Gastrocnemius medialis (tissue), 4 donors: ENCODE data around the gene IL11RA. TPM values are rescaled to one million over a fixed set of nuclear protein-coding genes. Genes with fewer than 3 reads are reported as not detected.

ENCODE experiments used
- ATAC-seq, 2 donors: fragments of 150-250 bp; one replicate each; pipeline ENCODE4 v1.9.1; 2016
- DNase-seq, 2 donors: peaks; one replicate each; pipeline ENCODE4 v3.0.0-alpha.2; 2019
- H3K27ac ChIP-seq, 4 donors: fragments of 200-600 bp; sonication (generic); 1 replicate in 1 of 4; 2 replicates in 3 of 4; pipeline ENCODE4 v1.5.1; 2016 to 2018; ENCODE audit warnings: mild to moderate bottlenecking in 2 of 4, moderate library complexity in 1 of 4
- H3K27me3 ChIP-seq, 3 donors: fragments of 200-600 bp; sonication (generic) in 2 of 3; 1 replicate in 1 of 3; 2 replicates in 2 of 3; pipeline versions ENCODE4 v1.5.1 to v1.6.0; 2016 to 2019; ENCODE audit warnings: mild to moderate bottlenecking in 1 of 3, moderate library complexity in 1 of 3
- H3K36me3 ChIP-seq, 2 donors: fragments of 200-600 bp; sonication (generic) in 1 of 2; one replicate each; pipeline ENCODE4 v1.5.1; 2017 to 2018
- H3K4me1 ChIP-seq, 2 donors: fragments of 200-600 bp; sonication (generic) in 1 of 2; one replicate each; pipeline ENCODE4 v1.5.1; 2016 to 2017; ENCODE audit warnings: mild to moderate bottlenecking in 2 of 2
- H3K4me3 ChIP-seq, 4 donors: fragments of 200-600 bp; sonication (generic) in 3 of 4; 1 replicate in 1 of 4; 2 replicates in 3 of 4; pipeline ENCODE4 v1.5.1; 2016 to 2019; ENCODE audit warnings: mild to moderate bottlenecking in 2 of 4
- H3K9me3 ChIP-seq, 3 donors: fragments of 200-600 bp; sonication (generic) in 2 of 3; 1 replicate in 1 of 3; 2 replicates in 2 of 3; pipeline ENCODE4 v1.5.1; 2016 to 2019
- CTCF ChIP-seq, 5 experiments: fragments of 450-650 bp in 3 of 5; fragments of 200-600 bp in 2 of 5; sonication (generic) in 2 of 5; IDR thresholded peaks in 4 of 5; conservative IDR thresholded peaks in 1 of 5; 1 replicate in 4 of 5; 2 replicates in 1 of 5; pipeline ENCODE4 v1.5.1; 2016 to 2019; ENCODE audit warnings: antibody characterized with exemption in 5 of 5, mild to moderate bottlenecking in 3 of 5, moderate library complexity in 3 of 5
- POLR2A ChIP-seq, 2 donors: fragments of 450-650 bp; IDR thresholded peaks; one replicate each; pipeline ENCODE4 v1.6.1; 2017; ENCODE audit warnings: antibody characterized with exemption in 2 of 2, mild to moderate bottlenecking in 2 of 2, moderate library complexity in 2 of 2
- in situ Hi-C, 4 donors: fragments of 200-750 bp; cut with MboI; loops; one replicate each; pipeline versions ENCODE4 v1.15.0 to v1.8.0; 2017; ENCODE audit warnings: low sequenced_read_pairs in 4 of 4
- intact Hi-C: fragments of 100-400 bp; cut with DNase I; formaldehyde crosslinking; loops from one replicate; pipeline ENCODE4 v1.15.1; 2023; ENCODE audit warnings: low total_unique reads
- total RNA-seq, 4 donors: library from RNA; depleted of rRNA; stranded (reverse); fragments of >200 nt; gene quantifications; one replicate each; pipeline versions ENCODE4 v1.1.0 to v1.2.3, GENCODE V29; 2016

The IL11RA gene
- total RNA-seq, 4 donors from 2014 or later: 3.3 to 15.3 (median 11.6) TPM

- no peak overlapping the region for H3K27ac ChIP-seq
- no peak for ATAC-seq
- intact Hi-C loops: no loop called here
Observed at GRCh38 chr9:34686231-34686630, 34.2 kb downstream of the IL11RA start.

GRCh38 chr9:34686732-34687131, 34.7 kb downstream of the IL11RA start:
- no peaks in the 10 kb centered on the region for H3K36me3 ChIP-seq
- H3K27me3 ChIP-seq: no peaks in the 10 kb centered on the region
- H3K9me3 ChIP-seq: no peaks in the 10 kb centered on the region
- in situ Hi-C loops (no loop called here), intact Hi-C loops (no loop called here)
- no peaks in the 10 kb centered on the region for H3K4me1 ChIP-seq
- ATAC-seq (no peak), DNase-seq (no peak)
- TF ChIP-seq CTCF (IDR thresholded peaks at IDR 0.05 in 4 of 5, conservative IDR thresholded peaks at IDR 0.05 in 1 of 5): no peak
- TF ChIP-seq POLR2A (IDR thresholded peaks at IDR 0.05): no peak
- H3K27ac ChIP-seq: no peak overlapping the region
- H3K4me3 ChIP-seq: no peak overlapping the region

More at GRCh38 chr9:34686231-34686630, 34.2 kb downstream of the IL11RA start:
- no peaks in the 10 kb centered on the region for H3K36me3 ChIP-seq
- no peaks in the 10 kb centered on the region for H3K27me3 ChIP-seq
- no peaks in the 10 kb centered on the region for H3K4me1 ChIP-seq
- H3K4me3 ChIP-seq: no peak overlapping the region
- no peaks in the 10 kb centered on the region for H3K9me3 ChIP-seq
- no peak for TF ChIP-seq CTCF (IDR thresholded peaks at IDR 0.05 in 4 of 5, conservative IDR thresholded peaks at IDR 0.05 in 1 of 5)
- no peak for TF ChIP-seq POLR2A (IDR thresholded peaks at IDR 0.05)
- in situ Hi-C loops: no loop called here
- no peak for DNase-seq

- Histone ChIP-seq H3K27ac (no peak overlapping the region), H3K4me1 (no peaks in the 10 kb centered on the region), H3K27me3 (no peaks in the 10 kb centered on the region), H3K4me3 (no peak overlapping the region), H3K9me3 (no peaks in the 10 kb centered on the region), H3K36me3 (no peaks in the 10 kb centered on the region)
- DNase-seq: no peak
- in situ Hi-C loops: no loop called here
- intact Hi-C loops: no loop called here
- ATAC-seq: no peak
- TF ChIP-seq POLR2A (IDR thresholded peaks at IDR 0.05) (no peak), CTCF (IDR thresholded peaks at IDR 0.05 in 4 of 5, conservative IDR thresholded peaks at IDR 0.05 in 1 of 5) (no peak)
Observed at GRCh38 chr9:34687276-34688030, 35.5 kb downstream of the IL11RA start.

GRCh38 chr9:34688329-34689115, 36.5 kb downstream of the IL11RA start:
- no peaks in the 10 kb centered on the region for H3K4me1 ChIP-seq
- no peaks in the 10 kb centered on the region for H3K36me3 ChIP-seq
- no peak for TF ChIP-seq CTCF (IDR thresholded peaks at IDR 0.05 in 4 of 5, conservative IDR thresholded peaks at IDR 0.05 in 1 of 5)
- TF ChIP-seq POLR2A (IDR thresholded peaks at IDR 0.05): no peak
- no peak overlapping the region for H3K27ac ChIP-seq
- no peak overlapping the region for H3K4me3 ChIP-seq
- H3K27me3 ChIP-seq: no peaks in the 10 kb centered on the region
- DNase-seq: no peak
- intact Hi-C loops (no loop called here), in situ Hi-C loops (no loop called here)
- no peak for ATAC-seq
- no peaks in the 10 kb centered on the region for H3K9me3 ChIP-seq
